NK-92 (cell line): Measurements from ENCODE around the gene CXCR2.
"Not testable (repeated sequence)": the region's sequence is repeated elsewhere in the genome, so short reads cannot be mapped to it uniquely, and the experiment has no call there.

Experiments
- DNase-seq: peaks from one replicate; lab custom pipeline; 2025; ENCODE audit not compliant: unreplicated experiment; lab: John Stamatoyannopoulos, UW

CXCR2 gene

GRCh38 chr2:218129458-218130135 lies 3.8 kb downstream of the CXCR2 start:
- no peak for DNase-seq

- no peak for DNase-seq
Observed at GRCh38 chr2:218130377-218130776, 4.5 kb downstream of the CXCR2 start.

GRCh38 chr2:218130822-218131221 lies 5.0 kb downstream of the CXCR2 start:
- no peak for DNase-seq

- no peak for DNase-seq
Observed at GRCh38 chr2:218137514-218137913, 11.7 kb downstream of the CXCR2 start.

GRCh38 chr2:218138047-218138446 lies 12.2 kb downstream of the CXCR2 start:
- no peak for DNase-seq

- no peak for DNase-seq
Observed at GRCh38 chr2:218145124-218145523, 19.3 kb downstream of the CXCR2 start.

GRCh38 chr2:218146056-218146455 lies 20.2 kb downstream of the CXCR2 start:
- no peak for DNase-seq

GRCh38 chr2:218149098-218149497 lies 23.3 kb downstream of the CXCR2 start:
- DNase-seq, result no peak

GRCh38 chr2:218149848-218150440 lies 24.1 kb downstream of the CXCR2 start:
- no peak for DNase-seq

- no peak for DNase-seq
Observed at GRCh38 chr2:218152172-218152571, 26.3 kb downstream of the CXCR2 start.

GRCh38 chr2:218152777-218153176 lies 26.9 kb downstream of the CXCR2 start:
- no peak for DNase-seq

- no peak for DNase-seq
Observed at GRCh38 chr2:218155953-218156479, 30.2 kb downstream of the CXCR2 start.

- DNase-seq, result no peak
Observed at GRCh38 chr2:218161644-218162043, 35.8 kb downstream of the CXCR2 start.

- no peak for DNase-seq
Observed at GRCh38 chr2:218162814-218163213, 37.0 kb downstream of the CXCR2 start.

- no peak for DNase-seq
Observed at GRCh38 chr2:218166791-218167190, 41.0 kb downstream of the CXCR2 start, which contains the start of gene CXCR1. CXCR1 (minus strand) TSS chr2:218166962; CDS start chr2:218165211, 1,751 bp downstream.

GRCh38 chr2:218168016-218168415 lies 42.2 kb downstream of the CXCR2 start:
- DNase-seq, result no peak

- DNase-seq, result peak; percentile 6
Observed at GRCh38 chr2:218168635-218169462, 43.0 kb downstream of the CXCR2 start.

- no peak for DNase-seq
Observed at GRCh38 chr2:218169757-218170546, 44.1 kb downstream of the CXCR2 start.

- DNase-seq, result not testable (repeated sequence)
Observed at GRCh38 chr2:218171744-218172143, 45.9 kb downstream of the CXCR2 start.

GRCh38 chr2:218172845-218173244 lies 47.0 kb downstream of the CXCR2 start:
- DNase-seq, result no peak

- no peak for DNase-seq
Observed at GRCh38 chr2:218179782-218180181, 54.0 kb downstream of the CXCR2 start.
